DLD1 (cell line): Measurements from ENCODE around the gene CPAMD8.
"Not testable (repeated sequence)": the region's sequence is repeated elsewhere in the genome, so short reads cannot be mapped to it uniquely, and the experiment has no call there.

Experiments
- in situ Hi-C: cut with HindIII; loops from 2 replicates; pipeline ENCODE4 v1.10.0; 2017; ENCODE audit warnings: low sequenced_read_pairs

Gene CPAMD8

GRCh38 chr19:17004386-17004785 is 22.2 kb downstream of the CPAMD8 start:
- in situ Hi-C loops: no loop called here

GRCh38 chr19:17002455-17002854 is 24.2 kb downstream of the CPAMD8 start:
- in situ Hi-C loops: no loop called here

GRCh38 chr19:17001603-17002183 is 24.9 kb downstream of the CPAMD8 start:
- in situ Hi-C loops: no loop called here

- in situ Hi-C loops: no loop called here
Measured at GRCh38 chr19:16998635-16999194, 27.9 kb downstream of the CPAMD8 start.

- in situ Hi-C loops: not testable (repeated sequence)
Measured at GRCh38 chr19:16996838-16997490, 29.6 kb downstream of the CPAMD8 start.

GRCh38 chr19:16988661-16989060 is 37.9 kb downstream of the CPAMD8 start:
- in situ Hi-C loops: no loop called here

GRCh38 chr19:16985403-16985802 is 41.2 kb downstream of the CPAMD8 start:
- in situ Hi-C loops: no loop called here

GRCh38 chr19:16982586-16982985 is 44.0 kb downstream of the CPAMD8 start:
- in situ Hi-C loops: not testable (repeated sequence)

GRCh38 chr19:16978839-16979802 is 47.5 kb downstream of the CPAMD8 start:
- in situ Hi-C loops: no loop called here

- in situ Hi-C loops: no loop called here
Measured at GRCh38 chr19:16978156-16978555, 48.5 kb downstream of the CPAMD8 start.

- in situ Hi-C loops: no loop called here
Measured at GRCh38 chr19:16977306-16977705, 49.3 kb downstream of the CPAMD8 start.

GRCh38 chr19:16976446-16976845 is 50.2 kb downstream of the CPAMD8 start:
- in situ Hi-C loops: no loop called here

- in situ Hi-C loops: no loop called here
Measured at GRCh38 chr19:16970821-16971220, 55.8 kb downstream of the CPAMD8 start.

- in situ Hi-C loops: no loop called here
Measured at GRCh38 chr19:16969135-16969534, 57.5 kb downstream of the CPAMD8 start.

GRCh38 chr19:16960996-16961822 is 65.4 kb downstream of the CPAMD8 start:
- in situ Hi-C loops: not testable (repeated sequence)

GRCh38 chr19:16958277-16958676 is 68.3 kb downstream of the CPAMD8 start:
- in situ Hi-C loops: not testable (repeated sequence)

- in situ Hi-C loops: no loop called here
Measured at GRCh38 chr19:16957855-16958254, 68.8 kb downstream of the CPAMD8 start.

- in situ Hi-C loops: no loop called here
Measured at GRCh38 chr19:16957151-16957701, 69.4 kb downstream of the CPAMD8 start.

- in situ Hi-C loops: no loop called here
Measured at GRCh38 chr19:16955161-16955560, 71.4 kb downstream of the CPAMD8 start.

- in situ Hi-C loops: no loop called here
Measured at GRCh38 chr19:16952046-16952445, 74.6 kb downstream of the CPAMD8 start.
